ENCODE data around the gene RNF44.
A peak's percentile ranks its signal among the peaks of the same experiment; 100 is the strongest.

RNF44 gene

DNA sequence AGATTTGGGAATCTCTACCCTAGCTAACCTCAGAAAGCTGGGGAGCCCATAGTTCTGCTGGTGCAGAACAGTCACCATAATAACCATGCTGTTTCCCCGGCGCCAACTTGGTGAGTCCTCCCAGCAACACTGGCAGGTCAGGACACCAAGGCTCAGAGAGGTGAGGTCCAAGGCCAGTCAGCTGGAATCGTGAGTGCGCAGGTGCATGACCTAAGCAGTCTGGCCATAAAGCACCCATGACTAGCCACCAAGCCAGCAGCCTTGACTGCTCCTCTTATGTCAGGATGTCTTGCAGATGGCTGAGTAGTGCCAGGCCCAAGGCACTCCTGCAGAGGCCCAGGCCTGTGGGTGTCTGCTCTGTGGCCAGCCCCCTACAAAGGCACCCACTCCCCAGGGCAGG, 2.6 kb downstream of the RNF44 start:
- DNase-seq: no peak

DNA sequence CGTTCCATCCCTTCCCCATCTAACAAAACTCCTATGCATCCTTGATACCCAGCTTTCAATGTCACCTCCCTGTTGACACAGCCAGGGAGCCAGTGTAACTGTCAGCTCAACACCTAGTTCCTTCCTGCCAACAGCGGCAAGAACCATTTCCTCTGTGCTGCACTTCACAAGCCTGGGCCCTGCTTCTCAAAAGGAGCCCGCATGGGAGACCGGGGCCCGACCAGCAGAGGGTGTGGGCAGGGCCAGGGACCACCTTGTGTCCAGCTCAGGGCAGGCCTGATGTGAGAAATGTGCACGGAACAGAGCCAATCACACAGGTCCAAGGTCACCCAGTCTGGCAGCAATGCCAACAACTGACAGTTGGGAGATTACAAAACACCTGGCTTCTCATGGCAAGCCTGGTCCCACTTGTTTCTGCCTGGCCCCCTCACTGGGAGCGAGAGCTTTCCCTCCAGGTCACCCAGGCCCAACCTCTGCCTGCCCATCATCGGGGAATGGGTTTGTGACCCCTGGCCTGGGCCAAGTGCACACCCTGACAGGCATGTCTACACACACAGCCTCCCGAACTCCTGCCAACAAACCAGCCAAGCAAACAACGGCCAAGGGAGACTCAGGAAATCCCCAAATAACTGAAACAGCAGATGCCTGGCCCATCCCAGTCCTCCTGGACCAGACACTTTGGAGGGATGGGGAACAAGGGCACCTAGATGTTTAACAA, 3.1 kb downstream of the RNF44 start:
- DNase-seq: peak; percentile 47 to 66

DNA sequence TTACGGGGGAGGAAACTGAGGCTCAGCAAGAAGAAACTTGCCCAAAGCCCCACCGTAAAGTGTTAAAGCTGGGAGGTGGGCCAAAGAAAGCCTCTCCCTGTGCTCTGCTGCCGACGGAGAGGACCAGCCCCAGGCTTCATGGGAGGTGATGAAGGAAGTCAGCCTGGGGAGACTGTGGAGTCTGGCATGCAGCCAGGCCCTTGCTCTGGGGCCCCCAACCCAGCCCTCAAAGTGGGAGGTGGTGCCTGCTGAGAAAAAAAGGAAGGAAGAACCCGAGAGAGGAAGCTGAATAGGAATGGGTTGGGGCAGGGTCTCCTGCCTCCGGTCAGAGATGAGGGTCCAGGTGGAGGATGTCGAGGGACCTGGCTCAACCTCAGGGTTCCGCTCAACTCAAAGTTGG, 3.8 kb downstream of the RNF44 start:
- peak in 1 of 2 donors; percentile 34 for DNase-seq

DNA sequence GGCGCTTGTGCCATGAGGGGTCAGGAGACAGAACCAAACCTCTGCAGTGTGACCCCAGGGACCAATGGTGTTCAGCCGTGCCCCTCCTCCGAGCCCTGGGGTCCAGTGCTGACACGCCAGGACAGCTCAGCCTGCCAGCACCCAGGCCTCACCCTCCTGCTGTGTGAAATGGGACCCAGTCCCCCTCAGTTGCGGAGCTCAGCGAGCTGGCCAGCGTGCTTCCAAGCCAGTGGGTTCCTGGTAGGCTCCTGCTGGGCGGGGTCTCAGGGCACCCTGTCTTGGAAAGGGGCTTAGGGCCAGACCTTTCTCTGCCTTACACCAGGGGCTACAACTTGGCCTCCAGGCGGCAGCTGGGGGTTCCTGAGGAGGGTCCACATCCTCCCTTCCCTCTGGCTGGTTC, 4.4 kb downstream of the RNF44 start:
- no peak for DNase-seq

DNA sequence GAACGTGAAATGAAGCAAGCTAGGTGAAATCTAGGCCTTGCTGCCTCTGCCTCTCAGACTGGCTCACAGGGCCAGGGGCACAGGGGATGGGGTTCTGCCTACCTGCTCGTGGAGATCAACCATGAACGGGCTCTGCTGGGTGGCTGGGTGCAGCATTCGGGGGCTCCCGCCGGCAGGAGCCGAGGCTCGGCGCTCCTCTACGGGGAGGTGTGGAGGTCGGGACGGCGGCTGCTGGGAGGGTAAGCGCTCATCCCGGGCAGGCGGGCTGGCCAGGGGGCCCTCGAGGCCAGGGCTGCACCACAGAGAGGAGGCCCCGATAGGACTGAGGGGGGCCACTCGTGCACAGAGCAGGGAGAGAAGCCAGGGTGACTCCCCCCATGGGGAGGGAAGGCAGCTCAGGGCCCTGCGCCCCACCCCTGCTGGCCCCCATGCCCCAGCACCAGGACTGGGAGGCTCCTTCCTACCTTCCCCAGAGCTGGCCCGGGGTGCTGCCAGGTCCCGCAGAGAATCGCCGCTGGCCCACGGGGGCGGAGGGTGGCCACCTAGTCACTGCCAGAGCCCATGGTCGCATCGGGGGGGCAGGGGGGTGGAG, 5.2 kb downstream of the RNF44 start:
- DNase-seq: no peak

DNA sequence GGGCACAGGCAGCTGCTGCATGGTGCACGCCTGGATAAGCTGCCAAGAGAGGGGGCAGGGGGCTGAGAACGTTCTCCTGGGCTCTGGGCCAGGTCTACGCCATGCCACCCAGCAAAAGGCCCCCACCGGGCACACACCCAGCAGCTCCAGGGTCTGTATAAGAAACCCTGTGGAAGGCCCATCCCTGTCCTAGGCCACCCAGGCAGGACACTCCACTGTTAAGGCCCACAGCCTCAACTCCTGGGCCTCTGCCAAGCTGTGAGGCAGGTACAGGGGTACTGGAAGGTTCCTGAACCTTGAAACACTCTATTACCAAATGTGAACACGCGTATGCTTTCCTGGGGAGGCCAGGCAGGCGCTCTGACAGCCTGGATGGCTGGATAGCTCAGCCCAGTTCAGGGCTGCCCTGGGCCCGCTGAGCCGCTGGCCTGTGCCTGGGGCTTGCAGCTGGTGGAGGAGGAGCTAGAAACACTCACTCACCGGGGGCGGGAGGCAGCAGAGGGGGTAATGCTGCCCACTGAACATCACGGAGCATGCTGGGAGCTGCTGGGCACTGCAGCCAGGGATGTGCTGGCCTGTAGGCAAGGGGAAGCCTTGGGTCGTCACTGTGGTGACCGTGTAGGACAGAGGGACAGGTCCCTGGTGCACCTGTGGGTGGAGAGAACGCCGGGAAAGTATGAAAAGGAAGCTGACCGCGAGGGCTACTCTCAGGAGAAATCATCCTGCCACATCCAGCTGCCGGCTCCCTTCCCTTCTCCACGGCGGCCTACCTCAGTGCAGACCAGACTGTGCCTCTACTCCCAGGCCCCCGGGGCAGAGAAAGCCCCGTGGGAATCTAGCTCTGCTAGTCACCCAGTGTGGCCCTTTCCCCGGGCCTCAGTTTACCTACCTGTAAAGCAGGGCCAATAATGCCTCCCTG, 6.0 kb downstream of the RNF44 start:
- DNase-seq: no peak

DNA sequence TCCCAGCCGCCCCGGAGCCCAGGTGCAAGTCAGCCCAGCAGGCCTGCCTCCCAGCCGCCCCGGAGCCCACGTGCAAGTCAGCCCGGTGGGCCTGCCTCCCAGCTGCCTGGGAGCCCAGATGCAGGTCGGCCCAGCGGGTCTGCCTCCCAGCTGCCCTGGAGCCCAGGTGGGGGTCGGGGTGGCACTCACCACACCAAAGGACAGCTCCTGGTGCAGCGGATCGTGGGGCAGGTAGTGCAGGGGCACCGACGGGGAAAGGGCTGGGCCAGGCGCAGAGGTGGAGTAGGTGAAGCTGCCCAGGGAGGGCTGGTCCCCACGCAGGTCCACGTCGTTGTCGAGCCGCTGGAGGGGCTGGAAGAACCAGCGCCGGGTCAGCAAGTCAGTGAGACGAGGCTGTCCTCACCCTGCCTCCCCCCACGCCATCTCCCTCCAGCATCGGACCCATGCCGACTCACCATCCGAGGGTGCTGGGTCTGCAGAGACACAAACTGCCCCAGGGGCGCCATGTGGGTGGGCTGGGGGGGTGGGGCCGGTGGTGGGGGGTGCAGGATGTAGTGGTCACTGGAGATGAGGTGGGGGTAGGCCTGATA, 6.7 kb downstream of the RNF44 start:
- no peak for DNase-seq

DNA sequence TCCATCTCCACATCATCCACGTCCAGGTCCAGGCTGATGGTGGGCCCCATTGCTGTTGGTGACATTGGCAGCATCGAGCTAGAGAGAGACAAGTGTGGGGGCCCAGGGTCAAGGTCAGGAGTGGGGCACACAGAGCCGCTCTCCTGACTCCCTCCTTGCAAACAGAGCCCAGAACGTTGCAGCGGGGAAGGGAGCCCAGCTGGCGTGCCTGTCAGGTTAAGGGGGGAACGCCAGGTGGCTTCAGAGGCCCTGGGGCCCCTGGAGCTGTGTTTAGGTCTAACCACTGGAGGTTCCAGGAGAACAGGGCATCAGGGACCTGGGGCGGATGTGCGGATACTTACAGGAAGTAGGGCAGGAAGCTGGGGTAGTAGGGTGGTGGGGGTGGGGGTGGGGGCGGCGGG, 7.5 kb downstream of the RNF44 start:
- DNase-seq: peak; percentile 74 to 81

DNA sequence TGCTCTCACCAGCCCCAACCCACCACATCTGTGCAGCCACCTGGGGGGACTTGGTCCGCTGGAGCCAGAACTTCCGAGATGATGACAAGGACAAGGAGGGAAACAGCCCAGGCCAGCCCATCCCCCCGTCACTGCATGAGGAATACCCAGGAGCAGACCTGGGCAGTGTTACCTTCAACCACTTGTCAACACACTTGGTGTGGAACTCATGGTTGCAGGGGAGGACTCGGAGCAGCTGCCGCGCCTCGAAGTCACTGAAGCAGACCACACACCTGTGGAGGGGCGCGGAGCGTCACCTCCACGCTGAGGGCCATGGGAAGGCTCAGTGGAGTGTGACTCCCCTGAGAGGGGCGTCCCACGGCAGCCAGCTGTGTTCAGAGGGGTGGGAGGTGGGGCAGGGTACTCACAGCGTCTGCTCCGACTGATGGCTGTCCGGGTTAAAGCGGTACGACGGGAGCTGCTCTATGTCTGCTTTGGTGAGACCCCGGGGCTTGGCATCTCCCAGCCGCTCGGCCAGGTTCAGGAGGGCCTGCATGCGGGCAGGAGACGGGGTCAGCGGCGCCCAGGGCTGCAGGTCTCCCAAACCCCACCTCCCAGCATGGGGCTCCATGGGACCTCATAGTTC, 8.0 kb downstream of the RNF44 start:
- DNase-seq: no peak

DNA sequence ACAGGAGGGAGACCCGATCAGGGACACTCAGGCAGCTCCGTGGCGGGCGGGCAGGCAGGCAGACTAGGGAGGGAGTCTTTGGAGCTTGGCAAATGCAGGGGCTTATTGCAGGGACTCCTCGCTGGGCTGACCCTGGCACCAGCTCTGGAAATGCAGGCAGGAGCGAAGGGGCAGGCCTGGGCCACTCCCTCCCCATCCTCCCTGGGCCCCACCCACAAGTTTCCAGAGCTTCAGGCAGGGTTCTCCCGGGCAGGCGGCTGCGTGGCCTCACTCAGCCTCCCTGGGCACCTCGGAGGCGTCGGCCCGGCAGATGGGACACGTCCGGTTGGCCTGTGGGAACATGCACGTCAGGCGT, 8.5 kb downstream of the RNF44 start:
- no peak for DNase-seq

DNA sequence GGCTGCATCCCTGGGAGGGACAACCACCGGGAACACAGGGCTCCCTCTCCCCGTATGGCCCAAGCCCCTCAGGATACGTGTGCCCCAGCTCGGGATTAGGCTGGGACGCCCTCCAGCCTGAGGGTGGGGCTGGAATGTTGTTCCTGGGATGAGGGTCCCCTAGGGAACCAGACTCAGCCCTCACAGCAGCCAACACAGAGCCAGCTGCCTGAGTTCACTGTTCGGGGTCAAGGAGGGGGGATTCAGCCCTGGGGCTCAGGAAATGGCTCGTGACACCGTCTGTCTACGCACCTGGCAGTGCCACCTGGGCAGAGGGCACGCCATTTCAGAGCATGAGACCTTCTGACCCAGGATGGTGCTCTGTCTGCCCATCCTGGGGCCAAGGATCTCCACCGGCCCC, 8.9 kb downstream of the RNF44 start:
- DNase-seq: no peak

DNA sequence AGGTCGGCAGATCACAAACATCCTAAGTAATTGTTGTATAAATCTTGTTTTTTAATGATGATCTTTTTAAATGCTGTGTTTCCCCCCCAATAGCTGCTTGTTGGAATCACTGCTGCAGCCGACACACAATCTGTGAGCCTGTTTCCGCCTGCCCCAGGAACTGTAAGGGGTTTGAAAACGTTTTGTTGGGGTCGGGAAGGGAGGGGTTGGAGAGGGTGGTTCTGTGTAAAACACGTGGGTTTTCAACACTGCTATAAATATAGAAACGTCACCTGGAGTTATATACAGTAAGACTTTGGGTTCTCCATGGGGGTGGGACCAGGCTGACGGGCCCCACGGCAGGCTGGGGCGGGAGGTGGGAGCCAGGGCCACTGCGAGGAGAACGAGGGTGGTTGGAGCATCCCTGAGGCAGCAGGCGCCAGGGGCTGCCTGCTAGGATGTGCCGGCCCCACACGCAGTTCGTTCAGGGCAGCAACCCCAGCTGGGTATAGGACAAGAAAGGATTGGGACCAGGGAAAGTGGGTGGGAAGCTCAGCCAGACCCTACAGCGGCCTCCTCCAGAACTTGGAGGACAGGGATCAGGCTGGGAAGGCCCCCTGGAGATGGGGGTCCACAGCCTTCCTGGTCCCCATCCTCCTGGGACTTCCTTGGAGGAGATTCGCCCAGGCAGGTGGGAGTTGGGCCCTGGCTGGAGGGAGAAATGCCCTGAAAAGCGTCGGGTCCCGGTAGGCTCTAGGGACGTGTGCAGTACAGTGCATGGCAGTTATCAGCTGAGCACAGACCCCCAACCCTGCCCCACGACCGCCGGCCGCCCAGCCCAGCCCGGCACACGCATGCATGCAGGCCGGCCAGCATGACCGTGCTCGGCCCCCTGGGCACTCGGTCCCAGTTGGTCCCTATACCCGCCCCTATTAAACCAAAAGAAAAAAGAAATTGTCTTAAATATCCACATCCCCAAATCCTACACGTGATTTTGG, 9.7 kb downstream of the RNF44 start:
- DNase-seq: no peak

DNA sequence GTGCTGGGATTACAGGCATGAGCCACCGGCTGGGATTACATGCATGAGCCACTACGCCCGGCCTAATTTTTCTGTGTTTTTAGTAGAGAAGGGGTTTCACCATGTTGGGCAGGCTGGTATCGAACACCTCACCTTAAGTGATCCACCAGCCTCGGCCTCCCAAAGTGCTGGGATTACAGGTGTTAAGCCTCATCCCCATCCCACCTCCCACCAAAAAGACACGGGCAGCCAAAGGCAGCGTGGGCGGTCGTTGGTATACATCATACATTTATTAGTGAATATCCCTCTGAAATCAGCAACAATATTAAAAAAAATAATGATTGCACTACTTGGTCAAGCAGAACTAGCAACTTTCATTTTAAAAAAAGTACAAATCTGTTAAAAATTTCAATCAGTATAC, 10.7 kb downstream of the RNF44 start:
- DNase-seq: no peak

DNA sequence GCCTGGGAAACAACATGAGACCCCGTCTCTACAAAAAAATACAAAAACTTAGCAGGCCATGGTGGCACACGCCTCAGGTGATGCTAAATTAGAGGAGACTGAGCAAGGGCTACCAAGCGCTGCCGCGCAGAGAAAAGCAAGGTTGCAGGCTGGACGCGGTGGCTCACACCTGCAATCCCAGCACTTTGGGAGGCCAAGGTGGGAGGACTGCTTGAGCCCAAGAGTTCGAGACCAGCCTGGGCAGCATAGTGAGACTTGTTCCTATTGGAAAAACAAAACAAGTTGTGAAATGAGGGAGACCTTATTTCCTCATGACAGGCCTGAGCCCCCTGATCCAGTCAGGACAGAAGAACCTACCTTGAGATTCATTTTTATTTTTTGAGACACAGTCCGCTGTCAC, 11.5 kb downstream of the RNF44 start:
- DNase-seq: no peak

DNA sequence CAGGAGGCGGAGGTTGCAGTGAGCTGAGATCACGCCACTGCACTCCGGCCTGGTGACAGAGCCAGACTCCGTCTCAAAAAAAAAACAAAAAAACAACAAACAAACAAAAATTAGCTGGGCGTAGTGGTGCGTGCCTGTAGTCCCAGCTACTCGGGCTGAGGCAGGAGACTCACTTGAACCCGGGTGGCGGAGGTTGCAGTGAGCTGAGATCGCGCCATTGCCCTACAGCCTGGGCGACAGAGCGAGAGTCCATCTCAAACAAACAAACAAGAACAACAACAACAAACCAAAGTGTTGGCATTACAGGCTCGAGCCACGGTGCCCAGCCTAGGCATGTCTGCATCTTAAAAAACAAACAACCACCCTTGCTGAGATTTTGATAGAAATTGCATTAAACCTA, 12.2 kb downstream of the RNF44 start:
- DNase-seq: no peak

DNA sequence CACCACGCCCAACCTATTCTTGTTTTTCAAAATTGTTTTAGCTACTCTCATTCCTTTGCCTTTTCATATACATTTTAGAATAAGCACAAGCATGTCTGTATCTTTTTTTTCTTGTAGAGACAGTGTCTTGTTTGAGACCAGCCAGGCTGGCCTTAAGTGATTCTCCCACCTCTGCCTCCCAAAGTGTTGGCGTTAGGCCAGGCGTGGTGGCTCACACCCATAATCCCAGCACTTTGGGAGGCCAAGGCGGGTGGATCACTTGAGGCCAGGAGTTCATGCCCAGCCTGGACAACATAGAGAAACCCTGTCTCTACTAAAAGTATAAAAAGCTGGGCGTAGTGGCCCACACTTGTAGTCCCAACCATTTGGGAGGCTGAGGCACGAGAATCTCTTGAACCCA, 13.1 kb downstream of the RNF44 start:
- DNase-seq: no peak

DNA sequence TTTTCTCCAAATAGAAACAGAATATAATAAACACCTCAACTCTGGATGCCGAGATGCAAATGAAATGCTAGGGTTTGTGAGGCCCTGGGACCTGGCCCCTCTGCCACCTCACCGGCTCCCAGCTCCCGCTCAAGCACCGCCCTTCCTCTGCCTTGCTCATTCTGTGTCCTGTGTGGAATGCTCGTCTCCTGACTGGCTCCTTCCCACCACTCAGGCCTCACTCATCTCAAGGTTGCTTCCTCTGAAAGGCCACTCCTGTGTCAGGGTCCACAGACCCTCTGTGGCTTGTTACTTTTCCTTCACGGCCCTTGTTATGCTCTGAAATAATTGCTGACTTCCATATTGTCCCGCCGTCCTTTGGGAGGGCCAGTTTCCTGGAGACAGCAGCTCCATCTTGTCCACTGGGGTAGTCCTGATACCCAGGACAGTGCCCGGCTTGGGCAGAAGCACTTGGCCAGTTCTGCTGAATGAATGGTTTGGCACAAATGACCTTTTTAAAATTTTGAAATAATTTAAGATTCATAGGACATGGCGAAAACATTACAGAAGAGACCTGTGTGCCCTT, 15.4 kb downstream of the RNF44 start:
- no peak for DNase-seq

DNA sequence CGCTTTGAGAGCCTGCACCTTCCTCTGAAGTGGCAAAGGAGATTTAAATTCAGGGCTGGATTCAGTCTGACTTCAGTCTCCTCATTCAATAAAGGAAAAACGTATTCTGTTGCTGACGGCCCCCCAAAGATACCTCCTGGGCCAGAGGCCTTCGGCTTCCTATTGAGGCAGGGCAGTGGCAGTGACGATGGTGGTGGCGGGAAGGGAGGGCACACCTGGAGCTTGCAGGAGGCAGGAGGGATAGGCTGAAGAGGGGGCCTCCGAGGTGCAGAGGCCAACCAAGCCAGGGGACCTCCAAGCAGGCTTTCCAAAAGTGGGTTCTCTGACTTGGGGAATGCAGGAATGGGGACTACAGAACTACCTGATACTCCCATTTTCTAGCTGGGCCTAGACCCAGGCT, 15.9 kb downstream of the RNF44 start:
- DNase-seq: no peak

DNA sequence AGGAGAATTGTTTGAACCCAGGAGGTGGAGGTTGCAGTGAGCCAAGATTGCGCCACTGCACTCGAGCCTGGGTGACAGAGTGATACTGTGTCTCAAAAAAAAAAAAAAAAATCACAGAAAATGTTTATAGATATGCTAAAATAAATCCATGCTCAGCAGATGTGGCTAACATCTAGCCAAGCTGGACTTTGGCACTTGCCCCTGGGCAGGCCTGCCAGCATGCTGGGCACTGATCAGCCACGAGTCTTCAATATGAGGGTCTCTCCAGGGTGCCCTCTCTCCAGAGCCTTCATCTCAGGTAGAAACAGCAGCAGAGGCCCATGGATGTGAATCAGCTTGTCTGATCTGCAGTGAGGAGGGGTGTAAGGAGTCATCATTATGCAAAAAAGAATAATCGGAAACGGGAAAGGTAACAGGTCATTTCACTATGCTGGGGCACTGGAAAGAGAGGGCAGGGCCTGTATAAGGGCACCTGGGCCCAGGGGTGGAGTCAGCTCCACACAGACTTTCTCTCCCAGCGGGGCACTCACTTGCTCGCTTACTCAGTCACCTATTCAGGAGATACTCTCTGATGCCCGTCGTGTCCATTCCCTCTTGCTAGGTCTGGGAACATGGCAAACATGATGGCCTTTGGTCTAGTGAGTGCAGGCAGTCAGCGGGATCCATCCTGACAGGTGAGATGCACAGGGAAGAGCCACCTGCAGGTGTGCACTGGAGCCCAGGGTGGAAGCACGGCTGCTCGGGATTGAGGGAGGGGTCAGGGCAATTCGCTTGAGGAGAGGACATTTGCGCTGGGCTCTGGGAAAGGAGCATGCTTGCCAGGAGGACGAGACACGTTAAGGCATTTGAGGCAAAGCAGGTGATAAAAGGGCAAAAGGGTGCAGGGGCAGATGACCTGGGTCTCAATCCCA, 17.1 kb downstream of the RNF44 start:
- no peak for DNase-seq

DNA sequence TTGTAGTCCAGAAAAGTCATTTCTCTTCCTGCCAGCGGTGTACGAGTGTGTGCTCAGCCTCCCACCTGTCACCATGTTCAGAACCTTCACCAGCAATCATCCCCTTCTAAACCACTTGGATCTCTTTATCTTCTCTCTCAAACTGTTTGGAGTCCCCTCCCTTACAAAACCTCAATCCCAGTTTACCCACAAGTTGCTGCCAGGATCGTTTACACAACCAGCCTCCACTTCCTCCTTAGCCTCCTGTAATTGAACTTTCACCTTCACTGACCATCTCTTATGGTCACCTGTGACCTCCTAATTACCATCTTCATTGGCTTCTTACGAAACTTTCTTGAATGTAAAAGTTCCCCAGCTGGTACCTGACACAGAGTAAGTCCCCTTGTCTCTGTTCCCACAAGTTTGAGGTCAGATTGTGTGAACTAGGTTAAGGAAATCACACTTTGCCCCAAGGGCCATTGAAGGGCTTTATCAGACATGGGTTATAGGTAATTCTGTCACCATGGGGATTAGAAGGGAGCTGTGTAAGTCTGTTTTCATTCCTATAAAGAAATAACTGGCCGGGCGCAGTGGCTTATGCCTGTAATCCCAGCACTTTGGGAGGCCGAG, 20.0 kb downstream of the RNF44 start:
- DNase-seq: no peak
